WI38 (cell line): ENCODE results near the gene FAM110D.

Source experiments
- H3K4me3 ChIP-seq: 2 replicates; pipeline ENCODE4 v1.5.1; 2011; ENCODE audit warnings: low read depth, mild to moderate bottlenecking, control low read depth, low read length
- CTCF ChIP-seq: IDR thresholded peaks from 2 replicates; pipeline ENCODE4 v1.5.1; 2012; ENCODE audit warnings: low read depth, mild to moderate bottlenecking, control low read depth, low read length

The FAM110D gene

GRCh38 chr1:26197301-26197700 lies 38.4 kb downstream of the FAM110D start:
- TF ChIP-seq CTCF: no peak
- no peak overlapping the region for H3K4me3 ChIP-seq

- H3K4me3 ChIP-seq: no peak overlapping the region
- no peak for TF ChIP-seq CTCF
Observed at GRCh38 chr1:26197813-26198212, 38.9 kb downstream of the FAM110D start.

- no peak overlapping the region for H3K4me3 ChIP-seq
Observed at GRCh38 chr1:26200413-26200812, 41.5 kb downstream of the FAM110D start.

GRCh38 chr1:26203642-26204318 lies 44.9 kb downstream of the FAM110D start:
- no peak for TF ChIP-seq CTCF
- H3K4me3 ChIP-seq: no peak overlapping the region

More at GRCh38 chr1:26200413-26200812, 41.5 kb downstream of the FAM110D start:
- no peak for TF ChIP-seq CTCF

- no peak for TF ChIP-seq CTCF
Observed at GRCh38 chr1:26210147-26210870, 51.4 kb downstream of the FAM110D start.

GRCh38 chr1:26212726-26213125 lies 53.8 kb downstream of the FAM110D start:
- no peak for TF ChIP-seq CTCF
- no peak overlapping the region for H3K4me3 ChIP-seq

More at GRCh38 chr1:26210147-26210870, 51.4 kb downstream of the FAM110D start:
- no peak overlapping the region for H3K4me3 ChIP-seq

GRCh38 chr1:26213335-26213905 lies 54.5 kb downstream of the FAM110D start:
- no peak for TF ChIP-seq CTCF
- no peak overlapping the region for H3K4me3 ChIP-seq
